HEK293 (cell line): ENCODE data around the gene BNIPL.

Source experiments
- HIC1 ChIP-seq: fragments of 450-650 bp; formaldehyde crosslinking; IDR thresholded peaks from 2 replicates; pipeline ENCODE4 v1.5.1; 2016; ENCODE audit warnings: missing biosample characterization, missing genetic modification characterization
- KLF8 ChIP-seq: fragments of 450-650 bp; formaldehyde crosslinking; IDR thresholded peaks from 2 replicates; pipeline ENCODE4 v1.5.1; 2016; ENCODE audit warnings: missing biosample characterization, missing genetic modification characterization
- OVOL3 ChIP-seq: fragments of 450-650 bp; formaldehyde crosslinking; IDR thresholded peaks from 2 replicates; pipeline ENCODE4 v1.5.1; 2016; ENCODE audit warnings: missing biosample characterization, missing genetic modification characterization
- PRDM10 ChIP-seq: fragments of 450-650 bp; formaldehyde crosslinking; IDR thresholded peaks from 2 replicates; pipeline ENCODE4 v1.5.1; 2016; ENCODE audit warnings: missing biosample characterization, missing genetic modification characterization
- SCRT2 ChIP-seq: fragments of 450-650 bp; formaldehyde crosslinking; IDR thresholded peaks from 2 replicates; pipeline ENCODE4 v1.5.1; 2016; ENCODE audit warnings: missing biosample characterization, missing genetic modification characterization
- SP2 ChIP-seq: fragments of 450-650 bp; formaldehyde crosslinking; IDR thresholded peaks from 2 replicates; pipeline ENCODE4 v1.5.1; 2016; ENCODE audit warnings: missing biosample characterization, missing genetic modification characterization
- WT1 ChIP-seq: fragments of 450-650 bp; formaldehyde crosslinking; IDR thresholded peaks from 2 replicates; pipeline ENCODE4 v1.5.1; 2016; ENCODE audit warnings: missing biosample characterization, missing genetic modification characterization
- YY2 ChIP-seq: fragments of 450-650 bp; formaldehyde crosslinking; IDR thresholded peaks from 2 replicates; pipeline ENCODE4 v1.5.1; 2016; ENCODE audit warnings: missing biosample characterization, missing genetic modification characterization
- ZBTB11 ChIP-seq: fragments of 450-650 bp; formaldehyde crosslinking; conservative IDR thresholded peaks from 2 replicates; pipeline ENCODE4 v1.5.1; 2016; ENCODE audit warnings: low read depth, missing biosample characterization, missing genetic modification characterization
- ZBTB48 ChIP-seq: fragments of 450-650 bp; formaldehyde crosslinking; IDR thresholded peaks from 2 replicates; pipeline ENCODE4 v1.5.1; 2016; ENCODE audit warnings: missing biosample characterization, missing genetic modification characterization
- ZBTB8A ChIP-seq: fragments of 450-650 bp; formaldehyde crosslinking; IDR thresholded peaks from 2 replicates; pipeline ENCODE4 v1.5.1; 2016; ENCODE audit warnings: missing biosample characterization, missing genetic modification characterization
- ZEB2 ChIP-seq: fragments of 450-650 bp; formaldehyde crosslinking; IDR thresholded peaks from 2 replicates; pipeline ENCODE4 v1.5.1; 2016; ENCODE audit warnings: missing biosample characterization, missing genetic modification characterization
- ZFP3 ChIP-seq: fragments of 450-650 bp; formaldehyde crosslinking; IDR thresholded peaks from 2 replicates; pipeline ENCODE4 v1.5.1; 2016; ENCODE audit warnings: low read depth, missing biosample characterization, missing genetic modification characterization
- ZFP37 ChIP-seq: fragments of 450-650 bp; formaldehyde crosslinking; IDR thresholded peaks from 2 replicates; pipeline ENCODE4 v1.5.1; 2016; ENCODE audit warnings: missing biosample characterization, missing genetic modification characterization
- ZNF175 ChIP-seq: fragments of 450-650 bp; formaldehyde crosslinking; IDR thresholded peaks from 2 replicates; pipeline ENCODE4 v1.5.1; 2016; ENCODE audit warnings: missing biosample characterization, missing genetic modification characterization
- ZNF302 ChIP-seq: fragments of 450-650 bp; formaldehyde crosslinking; IDR thresholded peaks from 2 replicates; pipeline ENCODE4 v1.5.1; 2016; ENCODE audit warnings: missing biosample characterization, missing genetic modification characterization, low read depth
- ZNF391 ChIP-seq: fragments of 450-650 bp; formaldehyde crosslinking; IDR thresholded peaks from 2 replicates; pipeline ENCODE4 v1.5.1; 2016; ENCODE audit warnings: low read depth, missing biosample characterization, missing genetic modification characterization, borderline replicate concordance
- ZNF394 ChIP-seq: fragments of 450-650 bp; formaldehyde crosslinking; IDR thresholded peaks from 2 replicates; pipeline ENCODE4 v1.5.1; 2016; ENCODE audit warnings: missing biosample characterization, missing genetic modification characterization, mild to moderate bottlenecking, moderate library complexity, borderline replicate concordance
- ZNF433 ChIP-seq: fragments of 450-650 bp; formaldehyde crosslinking; IDR thresholded peaks from 2 replicates; pipeline ENCODE4 v1.5.1; 2016; ENCODE audit warnings: missing biosample characterization, missing genetic modification characterization, low read depth
- ZNF501 ChIP-seq: fragments of 450-650 bp; formaldehyde crosslinking; IDR thresholded peaks from 2 replicates; pipeline ENCODE4 v1.5.1; 2016; ENCODE audit warnings: missing biosample characterization, missing genetic modification characterization
- ZNF510 ChIP-seq: fragments of 450-650 bp; formaldehyde crosslinking; IDR thresholded peaks from 2 replicates; pipeline ENCODE4 v1.5.1; 2018; ENCODE audit warnings: mild to moderate bottlenecking, missing genetic modification characterization, missing biosample characterization; ENCODE audit not compliant: insufficient replicate concordance
- ZNF548 ChIP-seq: fragments of 450-650 bp; formaldehyde crosslinking; IDR thresholded peaks from 2 replicates; pipeline ENCODE4 v1.5.1; 2016; ENCODE audit warnings: missing biosample characterization, missing genetic modification characterization
- ZNF561 ChIP-seq: fragments of 450-650 bp; IDR thresholded peaks from 2 replicates; pipeline ENCODE4 v1.5.1; 2018; ENCODE audit warnings: missing biosample characterization, missing genetic modification characterization, borderline replicate concordance
- ZNF626 ChIP-seq: fragments of 450-650 bp; sonication (Bioruptor Pico); formaldehyde crosslinking; IDR thresholded peaks from 2 replicates; pipeline ENCODE4 v1.5.1; 2018; ENCODE audit warnings: missing biosample characterization, missing genetic modification characterization, inconsistent platforms
- TF ChIP-seq, protein P1 (sequence below): fragments of 450-650 bp; formaldehyde crosslinking; IDR thresholded peaks from 2 replicates; pipeline ENCODE4 v1.5.1; 2016; ENCODE audit warnings: missing biosample characterization, missing genetic modification characterization
- TF ChIP-seq, protein P2 (sequence below): fragments of 450-650 bp; formaldehyde crosslinking; IDR thresholded peaks from 2 replicates; pipeline ENCODE4 v1.5.1; 2017; ENCODE audit warnings: missing biosample characterization, missing genetic modification characterization

The BNIPL gene

DNA sequence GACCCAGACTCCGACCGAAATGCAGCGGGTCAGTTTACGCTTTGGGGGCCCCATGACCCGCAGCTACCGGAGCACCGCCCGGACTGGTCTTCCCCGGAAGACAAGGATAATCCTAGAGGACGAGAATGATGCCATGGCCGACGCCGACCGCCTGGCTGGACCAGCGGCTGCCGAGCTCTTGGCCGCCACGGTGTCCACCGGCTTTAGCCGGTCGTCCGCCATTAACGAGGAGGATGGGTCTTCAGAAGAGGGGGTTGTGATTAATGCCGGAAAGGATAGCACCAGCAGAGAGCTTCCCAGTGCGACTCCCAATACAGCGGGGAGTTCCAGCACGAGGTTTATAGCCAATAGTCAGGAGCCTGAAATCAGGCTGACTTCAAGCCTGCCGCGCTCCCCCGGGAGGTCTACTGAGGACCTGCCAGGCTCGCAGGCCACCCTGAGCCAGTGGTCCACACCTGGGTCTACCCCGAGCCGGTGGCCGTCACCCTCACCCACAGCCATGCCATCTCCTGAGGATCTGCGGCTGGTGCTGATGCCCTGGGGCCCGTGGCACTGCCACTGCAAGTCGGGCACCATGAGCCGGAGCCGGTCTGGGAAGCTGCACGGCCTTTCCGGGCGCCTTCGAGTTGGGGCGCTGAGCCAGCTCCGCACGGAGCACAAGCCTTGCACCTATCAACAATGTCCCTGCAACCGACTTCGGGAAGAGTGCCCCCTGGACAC lies 11.7 kb downstream of the BNIPL start (continued):
- TF ChIP-seq PRDM10 (tag by site-specific recombination) (0 out of 2 replicates have a peak, but pooled peaks have one; percentile 10), ZBTB48 (tag by site-specific recombination) (peak; percentile 24; the same call in 1 of the 2 replicates), OVOL3 (tag by site-specific recombination) (no peak), ZNF433 (tag by site-specific recombination) (no peak), ZNF501 (peak; percentile 49), SP2 (tag by site-specific recombination) (no peak; the same call in 1 of the 2 replicates), ZBTB8A (tag by site-specific recombination) (peak; percentile 84), KLF8 (tag by site-specific recombination) (no peak), ZNF302 (tag by site-specific recombination) (no peak), YY2 (tag by site-specific recombination) (peak; percentile 50), SCRT2 (tag by site-specific recombination) (no peak), ZNF394 (tag by site-specific recombination) (0 out of 2 replicates have a peak, but pooled peaks have one; percentile 13), ZFP37 (tag by site-specific recombination) (0 out of 2 replicates have a peak, but pooled peaks have one; percentile 27), ZNF626 (no peak), HIC1 (tag by site-specific recombination) (peak; percentile 97), ZNF548 (tag by site-specific recombination) (no peak), ZFP3 (tag by site-specific recombination) (no peak), WT1 (no peak), ZNF561 (tag by site-specific recombination) (no peak), ZBTB11 (peak; percentile 38; the same call in 1 of the 2 replicates), ZNF391 (tag by site-specific recombination) (no peak), ZEB2 (tag by site-specific recombination) (peak; percentile 63), ZNF510 (no peak), ZNF175 (no peak)
- TF ChIP-seq, protein P1, sequence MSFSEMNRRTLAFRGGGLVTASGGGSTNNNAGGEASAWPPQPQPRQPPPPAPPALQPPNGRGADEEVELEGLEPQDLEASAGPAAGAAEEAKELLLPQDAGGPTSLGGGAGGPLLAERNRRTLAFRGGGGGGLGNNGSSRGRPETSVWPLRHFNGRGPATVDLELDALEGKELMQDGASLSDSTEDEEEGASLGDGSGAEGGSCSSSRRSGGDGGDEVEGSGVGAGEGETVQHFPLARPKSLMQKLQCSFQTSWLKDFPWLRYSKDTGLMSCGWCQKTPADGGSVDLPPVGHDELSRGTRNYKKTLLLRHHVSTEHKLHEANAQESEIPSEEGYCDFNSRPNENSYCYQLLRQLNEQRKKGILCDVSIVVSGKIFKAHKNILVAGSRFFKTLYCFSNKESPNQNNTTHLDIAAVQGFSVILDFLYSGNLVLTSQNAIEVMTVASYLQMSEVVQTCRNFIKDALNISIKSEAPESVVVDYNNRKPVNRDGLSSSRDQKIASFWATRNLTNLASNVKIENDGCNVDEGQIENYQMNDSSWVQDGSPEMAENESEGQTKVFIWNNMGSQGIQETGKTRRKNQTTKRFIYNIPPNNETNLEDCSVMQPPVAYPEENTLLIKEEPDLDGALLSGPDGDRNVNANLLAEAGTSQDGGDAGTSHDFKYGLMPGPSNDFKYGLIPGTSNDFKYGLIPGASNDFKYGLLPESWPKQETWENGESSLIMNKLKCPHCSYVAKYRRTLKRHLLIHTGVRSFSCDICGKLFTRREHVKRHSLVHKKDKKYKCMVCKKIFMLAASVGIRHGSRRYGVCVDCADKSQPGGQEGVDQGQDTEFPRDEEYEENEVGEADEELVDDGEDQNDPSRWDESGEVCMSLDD (tag by site-specific recombination) = no peak
- TF ChIP-seq, protein P2, sequence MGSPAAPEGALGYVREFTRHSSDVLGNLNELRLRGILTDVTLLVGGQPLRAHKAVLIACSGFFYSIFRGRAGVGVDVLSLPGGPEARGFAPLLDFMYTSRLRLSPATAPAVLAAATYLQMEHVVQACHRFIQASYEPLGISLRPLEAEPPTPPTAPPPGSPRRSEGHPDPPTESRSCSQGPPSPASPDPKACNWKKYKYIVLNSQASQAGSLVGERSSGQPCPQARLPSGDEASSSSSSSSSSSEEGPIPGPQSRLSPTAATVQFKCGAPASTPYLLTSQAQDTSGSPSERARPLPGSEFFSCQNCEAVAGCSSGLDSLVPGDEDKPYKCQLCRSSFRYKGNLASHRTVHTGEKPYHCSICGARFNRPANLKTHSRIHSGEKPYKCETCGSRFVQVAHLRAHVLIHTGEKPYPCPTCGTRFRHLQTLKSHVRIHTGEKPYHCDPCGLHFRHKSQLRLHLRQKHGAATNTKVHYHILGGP (tag by site-specific recombination) = no peak
